Pancreas (tissue), 10 donors: ENCODE results near the gene ANKRD13C. TPM values are rescaled to one million over a fixed set of nuclear protein-coding genes. Genes with fewer than 3 reads are reported as not detected.

Source experiments
- ATAC-seq, 4 donors: fragments of 200-7000 bp; cut with Tn5 transposase; one replicate each; pipeline versions ENCODE4 v1.8.0 to v1.9.1; 2020; ENCODE audit warnings: mild to moderate bottlenecking in 4 of 4, moderate library complexity in 4 of 4
- DNase-seq, 6 donors: peaks; one replicate each; pipeline ENCODE4 v3.0.0-alpha.2; 2020
- FAIRE-seq: peaks from 2 replicates; lab custom pipeline; 2012; peaks lifted over from hg19 to GRCh38; lab: Jason Lieb, UNC
- H3K27ac ChIP-seq, 4 donors: fragments of 200-600 bp; sonication (generic); 1 replicate in 3 of 4; 2 replicates in 1 of 4; pipeline versions ENCODE4 v1.5.0 to v1.8.0; 2020
- H3K27me3 ChIP-seq, 4 donors: fragments of 200-600 bp; one replicate each; pipeline ENCODE4 v1.8.0; 2021
- H3K36me3 ChIP-seq, 3 donors: fragments of 200-600 bp; sonication (generic) in 1 of 3; one replicate each; pipeline versions ENCODE4 v1.5.0 to v1.8.0; 2020 to 2021
- H3K4me1 ChIP-seq, 3 donors: fragments of 200-600 bp; one replicate each; pipeline ENCODE4 v1.8.0; 2021
- H3K4me3 ChIP-seq, 4 donors: fragments of 200-600 bp; sonication (generic) in 2 of 4; one replicate each; pipeline versions ENCODE4 v1.5.0 to v1.8.0; 2020 to 2021
- H3K9me3 ChIP-seq, 4 donors: fragments of 200-600 bp; one replicate each; pipeline ENCODE4 v1.8.0; 2021
- WGBS, 2 donors: extraction: QIAGEN DNeasy Blood & Tissue Kit; methylation state at CpG; one replicate each; pipeline ENCODE4 v1.1.7; 2013; 5-methylcytosine and 5-hydroxymethylcytosine counted together
- intact Hi-C, 3 donors: fragments of 100-400 bp; cut with DNase I; formaldehyde crosslinking; loops; one replicate each; pipeline versions ENCODE4 v1.11.1 to v1.14.2; 2022
- polyA plus RNA-seq, 2 donors: library from polyadenylated mRNA; stranded (reverse); fragments of 200-250 nt; gene quantifications; one replicate each; pipeline ENCODE4 v1.2.3, GENCODE V29; 2013
- total RNA-seq, 6 donors: library from RNA; stranded (reverse); fragmentation: NEBNext Ultra II Directional in 4 of 6; extraction: Animal tissue kit (Norgen Biotek cat#: 25700) in 4 of 6; gene quantifications; one replicate each; pipeline versions ENCODE4 v1.2.1 to v1.2.4, GENCODE V29; 2021 to 2023
- TF ChIP-seq, protein P1 (sequence below), 4 donors: fragments of 200-600 bp; sonication (generic) in 3 of 4; IDR thresholded peaks; one replicate each; pipeline versions ENCODE4 v1.5.0 to v1.8.0; 2021; ENCODE audit warnings: antibody characterized with exemption in 4 of 4
- donor health status: healthy with polysubstance abuse.
- donor health status: DM: no; HTN: no; CAD: no; lungs with moderate emphysema.
- donor health status: DM: no; HTN: no; CAD: no.
- donor health status: control.
- donor health status: control.
- donor health status: Bipolar disorder and iron deficiency.
- donor health status: DM: yes; HTN: yes; CAD: no.
- donor health status: DM: no; HTN: no; CAD: no.
- donor health status: DM: no; HTN: no; CAD: no.
- donor health status: DM: yes; HTN: yes; CAD: no.

ANKRD13C gene
- total and polyA plus RNA-seq, 8 donors: 4.6 to 13.0 (median 8.1) TPM

DNA sequence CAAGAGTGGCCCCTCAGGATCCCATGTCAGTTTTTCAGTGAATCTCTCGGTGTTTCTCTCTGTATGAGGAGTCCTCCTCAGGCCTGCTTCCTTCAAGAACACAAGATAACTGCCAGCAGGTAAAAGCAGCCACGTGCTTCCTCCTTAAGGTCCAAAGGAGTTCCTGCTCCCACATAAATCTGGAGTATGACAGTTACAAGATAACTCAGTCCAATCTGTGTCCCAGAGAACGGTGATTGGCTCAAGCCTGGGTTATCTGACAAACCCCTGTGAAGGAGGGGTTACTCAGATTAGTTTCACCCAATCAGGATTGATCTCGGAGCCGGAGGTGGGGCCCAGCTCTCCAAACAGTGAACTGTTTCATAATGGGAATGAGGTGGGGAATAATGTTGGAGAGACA is 5.8 kb upstream of the ANKRD13C start:
- FAIRE-seq: no peak
- ATAC-seq: peak in 2 of 4 donors; percentile 14 to 26

DNA sequence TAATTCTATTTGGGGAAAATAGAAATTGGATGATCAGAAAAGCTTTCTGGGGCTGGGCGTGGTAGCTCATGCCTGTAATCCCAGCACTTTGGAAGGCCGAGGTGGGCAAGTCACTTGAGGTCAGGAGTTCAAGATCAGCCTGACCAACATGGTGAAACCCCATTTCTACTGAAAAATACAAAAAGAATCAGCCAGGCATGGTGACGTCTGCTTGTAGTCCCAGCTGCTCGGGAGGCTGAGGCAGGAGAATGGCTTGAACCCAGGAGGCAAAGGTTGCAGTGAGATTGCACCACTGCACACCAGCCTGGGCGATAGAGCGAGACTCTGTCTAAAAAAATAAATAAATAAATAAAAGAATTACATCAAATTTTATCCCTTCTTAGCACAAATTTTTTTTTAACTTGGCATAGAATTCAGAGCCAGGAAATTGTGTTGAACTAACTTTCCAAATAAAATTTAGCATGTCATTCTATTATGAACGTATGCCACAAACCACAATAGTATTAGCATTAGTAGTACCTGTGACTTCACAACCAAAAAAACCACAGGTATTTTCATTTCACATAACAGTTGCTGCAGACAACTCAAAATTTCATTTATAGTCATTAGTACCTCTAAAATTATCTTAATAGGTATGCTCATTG is 4.5 kb upstream of the ANKRD13C start:
- DNase-seq (no peak), FAIRE-seq (no peak), ATAC-seq (no peak)
- no peaks in the 10 kb centered on the region for H3K9me3 ChIP-seq
- TF ChIP-seq, protein P1, sequence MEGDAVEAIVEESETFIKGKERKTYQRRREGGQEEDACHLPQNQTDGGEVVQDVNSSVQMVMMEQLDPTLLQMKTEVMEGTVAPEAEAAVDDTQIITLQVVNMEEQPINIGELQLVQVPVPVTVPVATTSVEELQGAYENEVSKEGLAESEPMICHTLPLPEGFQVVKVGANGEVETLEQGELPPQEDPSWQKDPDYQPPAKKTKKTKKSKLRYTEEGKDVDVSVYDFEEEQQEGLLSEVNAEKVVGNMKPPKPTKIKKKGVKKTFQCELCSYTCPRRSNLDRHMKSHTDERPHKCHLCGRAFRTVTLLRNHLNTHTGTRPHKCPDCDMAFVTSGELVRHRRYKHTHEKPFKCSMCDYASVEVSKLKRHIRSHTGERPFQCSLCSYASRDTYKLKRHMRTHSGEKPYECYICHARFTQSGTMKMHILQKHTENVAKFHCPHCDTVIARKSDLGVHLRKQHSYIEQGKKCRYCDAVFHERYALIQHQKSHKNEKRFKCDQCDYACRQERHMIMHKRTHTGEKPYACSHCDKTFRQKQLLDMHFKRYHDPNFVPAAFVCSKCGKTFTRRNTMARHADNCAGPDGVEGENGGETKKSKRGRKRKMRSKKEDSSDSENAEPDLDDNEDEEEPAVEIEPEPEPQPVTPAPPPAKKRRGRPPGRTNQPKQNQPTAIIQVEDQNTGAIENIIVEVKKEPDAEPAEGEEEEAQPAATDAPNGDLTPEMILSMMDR (IDR thresholded peaks at IDR 0.05): no peak
- H3K4me1 ChIP-seq: peaks cover 0 to 10% (median 0%) of the 10 kb centered on the region in 3 donors
- intact Hi-C loops: no loop called here
- H3K36me3 ChIP-seq: no peaks in the 10 kb centered on the region
- no peak overlapping the region for H3K27ac ChIP-seq
- no peak overlapping the region for H3K4me3 ChIP-seq
- H3K27me3 ChIP-seq: no peaks in the 10 kb centered on the region
- WGBS, 2 donors: 92 to 94% methylated on average over 7 of the region's 7 CpGs

More for the DNA sequence above, 5.8 kb upstream of the ANKRD13C start:
- no peak overlapping the region for H3K27ac ChIP-seq
- intact Hi-C loops: no loop called here
- H3K36me3 ChIP-seq: no peaks in the 10 kb centered on the region
- H3K27me3 ChIP-seq: no peaks in the 10 kb centered on the region
- no peak for DNase-seq
- H3K4me1 ChIP-seq: peaks cover 0 to 6% (median 0%) of the 10 kb centered on the region in 3 donors
- no peak overlapping the region for H3K4me3 ChIP-seq
- TF ChIP-seq, protein P1 (IDR thresholded peaks at IDR 0.05): no peak
- WGBS, 2 donors: 63 to 64% methylated on average over 5 of the region's 5 CpGs
- H3K9me3 ChIP-seq: no peaks in the 10 kb centered on the region

DNA sequence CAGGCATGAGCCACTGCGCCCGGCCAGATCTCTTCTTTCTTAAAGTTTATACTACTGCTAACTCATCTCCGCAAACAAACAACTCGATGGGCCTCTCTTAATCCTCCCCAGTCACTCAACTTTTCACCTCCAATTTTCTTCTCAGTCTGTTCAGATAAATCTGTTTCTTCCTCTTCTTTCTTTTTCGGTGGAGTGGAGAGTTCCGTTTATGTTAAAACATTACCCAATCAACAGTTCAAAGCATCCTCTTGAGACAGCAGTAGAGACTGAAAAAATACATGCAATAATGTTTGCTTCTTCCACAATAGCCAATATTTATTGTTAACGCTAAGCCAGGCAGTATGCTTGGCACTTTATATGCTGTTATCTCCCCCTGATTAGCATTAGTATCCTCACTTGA is 1.4 kb upstream of the ANKRD13C start:
- TF ChIP-seq, protein P1 (IDR thresholded peaks at IDR 0.05): no peak
- no peaks in the 10 kb centered on the region for H3K36me3 ChIP-seq
- ATAC-seq (no peak), FAIRE-seq (no peak), DNase-seq (no peak)
- no peak overlapping the region for H3K27ac ChIP-seq
- H3K27me3 ChIP-seq: no peaks in the 10 kb centered on the region
- no peaks in the 10 kb centered on the region for H3K9me3 ChIP-seq
- H3K4me3 ChIP-seq: no peak overlapping the region
- H3K4me1 ChIP-seq: peaks cover 12 to 21% (median 13%) of the 10 kb centered on the region in 3 donors
- 74 to 76% methylated on average over 7 of the region's 7 CpGs for WGBS, 2 donors
- intact Hi-C loops: no loop called here

DNA sequence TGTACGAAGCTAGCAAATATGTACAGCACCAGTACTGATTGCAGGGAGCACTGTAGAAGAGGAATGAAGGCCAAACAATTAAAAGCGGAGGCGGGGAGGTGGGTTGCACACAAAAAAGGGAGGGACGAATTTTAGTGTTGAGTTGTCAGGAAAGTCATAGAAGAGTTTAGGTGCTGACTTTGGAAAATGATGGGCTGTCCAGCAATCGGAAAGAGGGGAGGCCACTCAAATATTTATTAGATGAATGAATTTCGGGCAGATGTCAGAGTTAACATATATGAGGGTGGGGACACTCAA is 537 bp upstream of the ANKRD13C start:
- Histone ChIP-seq H3K36me3 (no peaks in the 10 kb centered on the region), H3K27ac (peak overlapping the region; percentile 81 to 89 (median 87)), H3K27me3 (no peaks in the 10 kb centered on the region), H3K9me3 (no peaks in the 10 kb centered on the region), H3K4me1 (peaks cover 12 to 27% (median 20%) of the 10 kb centered on the region in 3 donors), H3K4me3 (peak overlapping the region; percentile 48 to 92 (median 82))
- TF ChIP-seq, protein P1 (IDR thresholded peaks at IDR 0.05): no peak
- ATAC-seq (no peak), DNase-seq (no peak), FAIRE-seq (no peak)
- 40 to 50% methylated on average over 6 of the region's 6 CpGs for WGBS, 2 donors
- intact Hi-C loops: no loop called here

DNA sequence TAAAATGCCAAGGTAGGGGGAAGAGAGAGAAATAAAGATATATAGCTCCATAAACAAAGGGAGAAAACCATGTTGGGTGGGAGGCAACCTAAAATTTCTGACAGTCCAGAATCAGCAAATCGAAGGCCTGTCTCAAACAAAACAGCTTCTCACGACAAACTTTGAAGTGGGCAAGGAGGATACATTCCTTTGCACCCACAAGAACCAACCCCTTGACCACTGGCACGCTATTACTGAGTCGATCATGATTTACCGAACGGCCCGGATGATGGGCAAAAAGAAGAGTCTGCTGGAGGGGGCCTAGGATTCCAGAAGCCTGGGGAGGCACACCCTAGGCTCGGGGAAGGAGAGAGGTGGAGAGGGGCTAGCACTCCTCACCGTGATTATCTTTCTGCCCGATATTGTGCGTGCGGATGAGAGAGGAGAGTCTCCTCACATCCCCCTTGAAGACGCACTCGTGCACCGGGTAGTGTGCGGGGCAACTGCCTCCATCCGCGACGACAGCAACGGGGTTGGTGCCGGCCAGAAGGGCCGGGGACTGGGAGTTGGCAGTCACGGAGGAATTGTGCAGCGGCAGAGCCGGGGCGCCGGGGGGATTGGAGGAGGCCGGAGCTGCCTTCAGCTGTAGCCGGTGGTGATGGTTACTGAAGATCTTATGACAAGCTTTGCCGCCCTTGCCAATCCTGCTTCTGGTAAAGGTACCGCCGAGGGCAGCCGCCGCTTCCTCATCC is 756 bp downstream of the ANKRD13C start:
- intact Hi-C loops: no loop called here
- ATAC-seq (peak; percentile 33 to 66 (median 62)), FAIRE-seq (no peak), DNase-seq (peak in 1 of 6 donors; percentile 80)
- Histone ChIP-seq H3K4me1 (peaks cover 16 to 33% (median 20%) of the 10 kb centered on the region in 3 donors), H3K27me3 (no peaks in the 10 kb centered on the region), H3K36me3 (no peaks in the 10 kb centered on the region), H3K4me3 (peak overlapping the region; percentile 48 to 92 (median 82)), H3K9me3 (no peaks in the 10 kb centered on the region), H3K27ac (peak overlapping the region; percentile 81 to 89 (median 87))
- TF ChIP-seq, protein P1 (IDR thresholded peaks at IDR 0.05): no peak
- 0 to 1% methylated on average over 28 to 34 of the region's 34 CpGs for WGBS, 2 donors
